RKO (cell line): ENCODE measurements around the gene MAP3K9.

ENCODE experiments used
- DNase-seq: peaks from one replicate; pipeline ENCODE4 v3.0.0-alpha.2; 2016; ENCODE audit warnings: low spot score

The MAP3K9 gene

DNA sequence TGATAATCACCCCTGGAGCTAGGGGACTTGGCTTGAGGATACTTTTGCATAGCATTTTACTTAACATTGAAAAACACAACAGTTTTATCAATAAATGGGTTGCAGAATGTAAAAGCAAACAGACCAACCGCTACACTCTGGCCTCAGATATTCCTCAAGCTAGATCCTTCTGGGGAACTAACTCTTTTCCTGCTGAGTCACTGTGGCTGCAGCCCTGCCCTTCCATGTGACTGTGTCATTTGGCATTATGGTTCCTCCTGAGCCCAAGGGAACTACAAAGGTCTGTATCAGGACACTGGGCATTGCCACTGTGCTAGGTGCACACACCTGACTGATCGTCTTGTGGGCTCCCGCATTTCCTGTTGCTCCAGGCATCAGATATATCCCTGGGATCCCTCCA lies 111.0 kb downstream of the MAP3K9 start:
- DNase-seq = no peak

DNA sequence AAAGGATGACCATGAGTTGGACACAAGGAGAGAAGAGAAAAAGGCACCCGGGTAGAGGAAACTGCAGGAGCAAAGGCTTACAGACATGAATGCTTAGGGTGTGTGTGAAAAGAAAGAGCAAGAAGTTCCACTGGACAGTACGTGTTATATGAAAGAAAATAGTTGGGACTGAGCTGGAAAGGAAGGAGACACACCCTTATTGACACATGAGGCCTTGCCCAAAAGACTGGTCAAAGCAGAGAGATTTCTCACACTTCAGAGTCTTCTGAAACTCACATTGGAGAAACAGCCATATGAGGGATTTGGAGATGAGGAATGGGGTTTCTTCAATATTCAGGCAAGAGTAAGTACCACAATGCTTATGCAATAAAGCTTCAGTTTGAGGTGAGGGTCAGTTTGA lies 111.6 kb downstream of the MAP3K9 start:
- DNase-seq = no peak

DNA sequence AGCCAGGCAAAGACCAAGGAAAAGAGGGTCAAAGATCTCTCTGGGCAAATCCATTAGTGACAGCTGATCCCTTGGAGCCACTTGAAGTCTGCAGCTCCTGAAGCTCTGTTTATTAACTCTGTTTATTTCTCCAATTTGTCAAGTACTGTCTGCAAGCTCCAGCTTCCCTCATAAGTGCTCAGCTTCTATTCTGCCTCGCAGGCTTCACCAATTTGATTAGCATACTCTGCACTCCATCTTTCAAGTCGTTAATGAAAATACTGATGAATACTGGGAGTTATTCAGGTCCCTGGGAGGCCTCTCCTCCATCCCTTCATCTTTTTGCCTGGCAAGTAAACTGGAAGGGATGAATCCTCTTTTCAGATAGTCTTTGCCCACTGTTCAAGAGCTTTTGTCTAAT lies 113.3 kb downstream of the MAP3K9 start:
- DNase-seq = no peak

DNA sequence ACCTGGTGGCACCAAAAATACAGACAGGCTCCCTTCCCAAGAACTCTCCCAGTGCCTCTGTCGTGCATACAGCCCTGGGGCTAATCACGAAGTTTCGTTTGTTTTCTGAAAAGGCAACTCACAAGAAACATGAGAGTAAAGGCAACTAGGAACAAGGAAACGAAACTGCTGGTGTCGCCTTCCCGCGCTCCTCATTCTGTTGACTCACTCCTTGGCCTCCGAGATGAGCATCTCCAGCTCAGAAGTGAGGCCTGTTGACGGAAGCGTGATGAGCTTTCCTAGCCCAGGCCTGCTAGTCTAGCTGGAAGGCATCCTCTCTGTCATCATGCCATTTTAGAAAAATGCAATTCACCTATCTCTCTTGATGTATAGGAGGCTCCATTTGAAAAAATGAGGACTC lies 117.1 kb downstream of the MAP3K9 start:
- no peak for DNase-seq

- DNase-seq = no peak
These were observed 123.7 kb downstream of the MAP3K9 start for GRCh38 chr14:70685474-70686197.

DNA sequence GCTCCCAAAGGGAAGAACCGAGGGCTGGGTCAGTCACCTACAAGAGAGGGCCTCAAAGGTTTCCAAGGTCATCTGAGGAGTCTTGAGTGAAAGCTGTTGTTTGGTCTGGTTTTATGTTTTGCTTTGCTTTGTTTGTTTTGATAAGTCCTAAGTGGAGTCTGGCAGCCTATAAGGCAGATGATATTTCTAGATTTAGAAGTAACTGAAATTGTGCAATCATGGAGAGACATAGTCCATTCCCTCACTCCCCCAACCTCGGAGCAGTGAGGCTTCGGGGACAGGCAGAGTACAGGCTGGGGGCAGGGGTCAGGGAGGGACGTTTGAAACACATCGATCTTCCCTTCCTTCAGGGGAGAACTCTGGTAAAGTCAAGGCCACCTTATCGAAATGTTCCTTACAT lies 125.3 kb downstream of the MAP3K9 start:
- no peak for DNase-seq

DNA sequence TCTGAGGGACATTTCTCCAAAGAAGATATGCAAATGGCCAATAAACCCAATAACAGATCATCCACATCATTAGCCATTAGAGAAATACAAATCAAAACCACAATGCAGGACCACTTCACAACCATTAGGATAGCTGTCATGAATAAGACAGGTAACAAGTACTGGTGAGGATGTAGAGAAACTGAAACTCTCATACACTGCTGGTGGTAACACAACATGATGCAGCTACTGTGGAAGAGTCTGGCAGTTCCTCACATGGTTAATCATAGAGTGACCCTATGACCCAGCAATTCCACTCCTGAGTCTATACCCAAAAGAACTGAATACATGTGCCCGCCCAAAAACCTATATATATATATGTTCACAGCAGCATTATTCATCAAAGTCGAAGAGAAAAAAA lies 128.6 kb downstream of the MAP3K9 start:
- DNase-seq = no peak

DNA sequence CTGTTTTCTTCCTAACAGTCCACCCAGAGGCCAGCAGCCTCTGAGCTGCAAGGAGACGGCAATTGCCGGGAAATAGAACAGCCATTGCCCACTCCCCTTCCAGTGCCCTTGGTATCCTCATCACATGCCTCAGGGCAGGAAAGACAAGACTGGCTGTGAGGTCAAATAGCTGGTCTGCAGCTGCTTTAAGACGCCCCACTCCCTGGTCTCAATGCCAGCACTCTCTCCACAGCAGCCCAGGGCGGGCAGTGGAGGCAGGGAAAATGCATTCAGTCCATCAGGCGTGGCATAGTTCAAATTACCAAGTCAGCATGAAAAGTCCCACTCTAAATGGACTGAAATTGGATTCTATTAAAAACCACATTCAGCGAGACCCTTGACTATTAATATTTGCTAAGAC lies 132.0 kb downstream of the MAP3K9 start:
- DNase-seq = no peak
